ENCODE results near the gene WDR38.

DNA sequence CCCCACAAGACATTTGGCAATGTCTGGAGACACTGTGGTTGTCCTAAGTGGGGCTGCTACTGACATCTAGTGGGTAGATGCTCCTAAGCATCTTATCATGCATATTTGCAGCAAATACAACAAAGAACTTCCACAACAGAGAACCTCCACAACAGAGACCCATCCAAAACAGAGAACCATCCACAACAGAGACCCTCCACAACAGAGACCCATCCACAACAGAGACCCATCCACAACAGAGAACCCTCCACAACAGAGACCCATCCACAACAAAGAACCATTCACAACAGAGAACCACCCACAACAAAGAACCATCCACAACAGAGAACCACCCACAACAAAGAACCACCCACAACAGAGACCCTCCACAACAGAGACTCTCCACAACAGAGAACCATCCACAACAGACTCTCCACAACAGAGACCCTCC lies 41.5 kb downstream of the WDR38 start:
- TF ChIP-seq POLR2AphosphoS5 (IDR thresholded peaks at IDR 0.05; ENCODE audit: low read depth, low read length) (no peak), POLR2A (IDR thresholded peaks at IDR 0.05; ENCODE audit: low read depth, low read length) (no peak)

Measured in GM12891 (cell line).